ENCODE measurements around the gene SYT8.
A peak's percentile ranks its signal among the peaks of the same experiment; 100 is the strongest.

Gene SYT8

GRCh38 chr11:1832211-1832919 lies 2.4 kb upstream of the SYT8 start:
- DNase-seq (ENCODE audit: low spot score): peak; percentile 4

DNA sequence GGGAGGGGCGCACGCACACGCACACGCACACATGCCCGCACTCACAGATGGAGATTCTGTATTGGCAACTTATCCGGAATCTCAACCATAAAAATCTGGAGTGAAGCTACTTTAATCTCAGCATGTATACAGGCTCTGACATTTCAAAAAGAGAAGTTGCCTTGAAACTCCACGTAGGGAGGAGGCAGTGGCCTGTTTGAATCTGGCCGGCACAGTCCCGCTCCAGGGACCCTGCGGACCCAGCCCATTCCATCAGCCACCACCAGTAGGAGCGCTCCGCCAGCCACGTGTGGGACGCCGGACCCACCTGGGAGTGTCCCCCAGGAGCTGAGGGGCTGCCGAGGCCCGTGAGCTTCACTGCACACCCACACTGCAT lies 1.9 kb upstream of the SYT8 start:
- no peak for DNase-seq (ENCODE audit: low spot score)

GRCh38 chr11:1834062-1834610 lies 654 bp upstream of the SYT8 start:
- no peak for DNase-seq (ENCODE audit: low spot score)

- DNase-seq (ENCODE audit: low spot score): no peak
These were observed 851 bp downstream of the SYT8 start for GRCh38 chr11:1835671-1836010.

- no peak for DNase-seq (ENCODE audit: low spot score)
These were observed 1.5 kb downstream of the SYT8 start for GRCh38 chr11:1836011-1836945.

DNA sequence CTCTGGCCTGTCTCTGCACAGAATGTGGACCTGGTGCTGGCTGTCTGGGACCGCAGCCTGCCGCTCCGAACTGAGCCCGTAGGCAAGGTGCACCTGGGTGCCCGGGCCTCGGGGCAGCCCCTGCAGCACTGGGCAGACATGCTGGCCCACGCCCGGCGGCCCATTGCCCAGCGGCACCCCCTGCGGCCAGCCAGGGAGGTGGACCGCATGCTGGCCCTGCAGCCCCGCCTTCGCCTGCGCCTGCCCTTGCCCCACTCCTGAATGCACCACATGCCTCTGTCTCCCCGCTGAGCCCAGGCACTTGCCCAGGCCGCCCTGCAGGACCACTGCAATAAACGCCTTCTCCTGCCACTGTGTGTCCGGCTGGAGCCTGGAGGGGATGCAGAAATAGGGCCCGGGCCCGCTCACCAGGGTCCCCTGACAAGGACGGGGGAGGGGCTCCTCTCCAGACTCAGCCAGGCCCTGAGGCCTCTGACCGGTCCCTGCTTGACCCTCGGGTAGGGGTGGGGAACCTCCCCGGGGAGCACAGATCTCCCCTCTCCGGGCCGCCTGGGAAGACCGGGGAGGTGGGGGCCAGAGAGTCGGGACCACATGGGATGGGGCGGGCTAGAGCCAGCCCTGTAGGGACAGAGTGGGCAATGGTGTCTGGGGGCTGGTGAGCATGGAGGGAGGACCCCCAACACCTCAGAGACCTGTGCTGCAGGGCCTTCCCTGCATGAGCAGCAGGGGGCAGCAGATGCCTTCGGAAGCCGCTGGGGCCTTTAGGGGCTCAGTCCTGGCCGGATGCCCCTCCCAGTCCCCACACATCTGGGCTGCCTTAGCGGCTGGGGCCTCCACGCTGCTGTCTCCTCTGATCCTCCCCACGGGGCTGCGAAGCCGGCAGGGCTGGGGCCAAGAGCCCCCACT lies 2.6 kb downstream of the SYT8 start:
- peak; percentile 43 for DNase-seq (ENCODE audit: low spot score)

DNA sequence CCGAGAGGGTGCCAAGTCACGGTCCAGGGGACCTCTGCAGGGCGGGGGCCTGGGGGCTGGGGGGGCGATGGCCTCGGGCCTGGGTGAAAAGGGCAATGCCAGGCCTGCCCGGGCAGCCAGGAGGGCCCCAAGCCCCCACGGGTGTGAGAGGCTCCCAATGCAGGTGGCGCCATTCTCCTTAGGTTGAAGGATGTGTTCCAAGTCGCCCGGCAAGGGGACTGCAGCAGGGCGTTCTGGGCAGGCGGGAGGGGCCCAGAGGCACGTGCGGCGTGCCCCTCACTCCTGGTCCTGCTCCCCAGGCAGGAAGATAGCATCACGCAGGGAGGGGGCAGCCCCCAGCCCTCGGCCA lies 3.3 kb downstream of the SYT8 start:
- no peak for DNase-seq (ENCODE audit: low spot score)

- DNase-seq (ENCODE audit: low spot score): no peak
These were observed 3.8 kb downstream of the SYT8 start, which contains the start of gene TNNI2 for GRCh38 chr11:1838426-1839144. TSS of gene TNNI2 (plus strand) at chr11:1838981. CDS start at chr11:1839697, 716 bp downstream.

DNA sequence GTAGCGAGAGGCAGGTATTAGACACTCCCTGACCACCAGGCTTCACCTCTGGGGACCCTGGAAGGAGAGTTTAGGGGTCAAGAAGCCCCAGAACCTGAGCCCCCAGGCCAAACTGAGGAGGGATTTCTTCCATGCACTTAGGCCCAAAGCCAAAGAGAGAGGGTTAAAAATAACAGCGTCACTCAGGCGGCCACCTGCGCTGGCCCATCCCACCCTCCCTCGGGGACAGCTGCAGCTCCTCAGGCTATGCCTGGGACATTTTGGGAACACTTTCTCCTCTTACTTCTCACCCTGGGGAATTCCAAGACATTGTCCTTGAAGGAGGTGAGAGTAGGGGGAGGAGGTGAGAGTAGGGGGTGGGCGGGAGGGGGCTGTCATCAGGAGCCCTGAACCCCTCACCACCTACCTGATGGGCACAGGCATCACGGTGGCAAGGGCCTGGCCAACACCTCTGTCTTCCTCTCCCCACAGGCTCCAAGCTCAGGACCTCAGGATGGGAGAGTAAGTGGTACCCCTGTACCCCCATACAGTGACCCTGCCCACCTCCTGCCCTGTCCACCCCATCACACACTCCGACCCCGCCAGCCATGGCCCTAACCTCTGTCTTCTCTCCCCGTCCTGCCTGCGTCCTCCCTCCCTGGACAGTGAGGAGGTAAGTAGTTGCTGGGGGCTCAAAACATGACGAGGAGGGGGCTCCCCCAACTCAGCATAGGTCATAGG lies 4.6 kb downstream of the SYT8 start:
- no peak for DNase-seq (ENCODE audit: low spot score)

DNA sequence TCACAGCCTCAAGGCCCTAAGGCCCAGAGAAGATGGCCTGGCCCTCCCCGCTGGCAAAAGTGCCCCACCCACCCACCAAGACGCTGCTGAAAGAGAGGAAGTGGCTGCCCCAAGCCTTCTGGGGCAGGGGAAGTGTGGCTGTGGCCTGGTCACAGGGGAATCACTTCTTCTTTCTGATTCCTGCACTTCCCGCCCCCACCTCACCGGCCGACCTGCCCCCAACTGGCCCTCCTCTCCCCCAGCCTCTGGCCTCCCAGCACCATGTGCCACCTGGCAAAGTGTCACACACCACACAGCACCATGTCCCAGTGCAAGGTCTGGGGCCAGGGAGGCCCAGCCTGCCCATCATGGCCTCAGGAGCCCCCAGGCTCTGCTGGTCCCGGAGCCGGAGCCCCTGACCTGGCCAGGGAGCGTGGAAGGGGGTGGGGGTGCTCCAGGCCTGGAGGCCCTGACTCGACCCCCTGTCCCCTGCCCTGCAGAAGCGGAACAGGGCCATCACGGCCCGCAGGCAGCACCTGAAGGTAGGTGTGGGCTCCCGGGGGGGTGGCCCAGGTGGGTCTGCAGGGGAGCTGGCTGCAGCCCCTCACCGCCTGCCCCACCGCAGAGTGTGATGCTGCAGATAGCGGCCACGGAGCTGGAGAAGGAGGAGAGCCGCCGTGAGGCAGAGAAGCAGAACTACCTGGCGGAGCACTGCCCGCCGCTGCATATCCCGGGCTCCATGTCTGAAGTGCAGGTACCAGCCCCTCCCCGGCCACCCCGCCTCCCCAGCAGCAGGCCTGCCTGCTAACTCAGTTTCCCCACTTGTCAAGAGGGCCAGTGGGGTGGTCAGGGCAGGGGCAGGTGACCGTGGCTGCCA lies 5.4 kb downstream of the SYT8 start:
- DNase-seq (ENCODE audit: low spot score): no peak

DNA sequence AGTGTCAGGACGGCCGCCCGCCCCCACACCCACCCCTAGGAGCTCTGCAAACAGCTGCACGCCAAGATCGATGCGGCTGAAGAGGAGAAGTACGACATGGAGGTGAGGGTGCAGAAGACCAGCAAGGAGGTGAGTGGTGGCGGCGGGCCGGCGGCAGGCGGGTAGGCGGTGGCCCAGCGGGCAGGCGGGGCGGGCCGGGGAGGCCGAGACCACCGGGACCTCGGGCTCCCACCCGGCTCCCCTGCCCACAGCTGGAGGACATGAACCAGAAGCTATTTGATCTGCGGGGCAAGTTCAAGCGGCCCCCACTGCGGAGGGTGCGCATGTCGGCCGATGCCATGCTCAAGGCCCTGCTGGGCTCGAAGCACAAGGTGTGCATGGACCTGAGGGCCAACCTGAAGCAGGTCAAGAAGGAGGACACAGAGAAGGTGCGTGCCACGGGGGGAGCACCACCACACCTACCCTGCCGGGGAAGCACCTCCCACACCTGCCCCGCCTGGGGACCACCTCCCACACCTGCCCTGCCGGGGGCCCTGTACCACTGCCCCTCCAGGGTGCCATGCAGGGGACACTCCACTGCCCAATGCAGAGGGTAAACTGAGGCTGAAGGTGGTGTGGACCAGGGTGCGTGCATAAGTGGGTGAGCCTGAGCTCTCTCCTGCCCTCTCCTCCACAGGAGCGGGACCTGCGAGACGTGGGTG lies 6.1 kb downstream of the SYT8 start:
- no peak for DNase-seq (ENCODE audit: low spot score)

DNA sequence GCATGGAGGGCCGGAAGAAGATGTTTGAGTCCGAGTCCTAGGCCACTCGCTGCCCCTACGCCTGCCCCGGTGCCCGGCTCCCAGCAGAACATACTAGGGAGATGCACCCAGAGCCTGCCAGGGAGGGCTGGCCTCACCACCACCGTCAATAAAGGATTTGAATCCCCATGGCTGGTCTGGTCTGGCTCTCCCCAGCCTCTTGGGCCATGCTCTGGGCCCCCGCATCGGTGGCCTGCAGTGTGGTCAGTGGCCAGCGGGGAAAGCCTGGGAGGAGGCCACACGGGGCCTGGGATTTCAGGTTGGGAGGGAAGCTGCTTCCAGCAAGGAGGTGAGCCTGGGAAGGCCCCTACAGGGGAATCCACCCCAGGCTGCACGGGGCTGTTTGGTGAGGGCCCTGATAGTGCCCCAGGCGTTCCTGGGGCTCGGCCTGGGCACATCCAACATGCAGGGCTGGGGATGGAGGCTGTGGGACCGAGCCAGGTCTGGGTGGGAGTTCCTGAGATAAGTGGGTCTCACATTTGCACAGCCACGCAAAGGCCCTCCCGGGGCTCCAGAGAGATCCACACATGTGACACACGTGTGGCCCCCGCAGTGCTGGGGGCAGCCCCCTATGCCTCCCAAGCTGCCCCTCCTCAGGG lies 6.8 kb downstream of the SYT8 start:
- DNase-seq (ENCODE audit: low spot score): no peak

- no peak for DNase-seq (ENCODE audit: low spot score)
These were observed 7.6 kb downstream of the SYT8 start for GRCh38 chr11:1842149-1843097.

GRCh38 chr11:1843098-1843473 lies 8.3 kb downstream of the SYT8 start:
- no peak for DNase-seq (ENCODE audit: low spot score)

DNA sequence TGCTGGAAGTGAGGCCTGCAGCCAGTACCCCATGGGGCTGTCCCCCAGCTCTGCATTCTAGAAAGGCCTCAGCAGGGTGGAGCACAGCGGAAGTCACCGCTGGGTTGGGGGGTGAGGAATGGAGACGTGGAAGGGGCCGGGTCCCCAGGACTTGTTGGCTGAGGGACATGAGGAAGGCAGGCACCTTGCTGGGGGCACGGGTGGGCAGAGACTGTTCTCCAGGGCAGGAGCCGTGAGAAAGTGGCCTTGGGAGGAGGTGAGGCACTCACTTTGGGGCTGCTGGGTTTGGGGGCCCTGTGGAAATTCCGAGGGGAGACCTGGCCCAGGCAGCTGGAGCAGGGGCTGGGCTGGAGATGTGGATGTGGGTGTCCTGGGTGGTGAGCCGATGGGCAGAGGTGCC lies 9.0 kb downstream of the SYT8 start:
- DNase-seq (ENCODE audit: low spot score): no peak

GRCh38 chr11:1844221-1845094 lies 9.7 kb downstream of the SYT8 start:
- no peak for DNase-seq (ENCODE audit: low spot score)

GRCh38 chr11:1845095-1845429 lies 10.3 kb downstream of the SYT8 start:
- DNase-seq (ENCODE audit: low spot score): no peak
